Measurements from ENCODE around the gene LIMCH1.
"Not testable (repeated sequence)": the region's sequence is repeated elsewhere in the genome, so short reads cannot be mapped to it uniquely, and the experiment has no call there.

Gene LIMCH1

DNA sequence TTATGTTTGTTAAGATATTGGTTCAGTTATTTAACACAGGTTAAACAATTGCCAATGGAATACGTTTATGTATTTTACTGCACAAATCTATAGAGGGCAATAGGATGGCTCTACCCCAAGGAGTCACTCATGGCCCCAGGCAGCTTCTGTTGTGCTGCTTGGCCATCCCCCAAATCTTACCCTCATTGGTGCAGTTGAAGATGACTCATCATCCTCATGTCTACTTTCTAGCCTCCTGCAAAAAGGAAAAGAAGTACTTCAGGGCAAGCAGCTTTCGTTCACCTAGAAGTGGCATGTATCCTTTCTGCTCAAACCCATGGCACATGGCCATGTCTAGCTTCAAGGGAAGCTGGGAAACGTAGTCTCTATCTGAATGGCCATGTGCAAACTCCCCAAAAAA is 196.4 kb downstream of the LIMCH1 start:
- peak; percentile 9 for DNase-seq (ENCODE audit: low read depth)
- H3K4me3 ChIP-seq (ENCODE audit: low read depth, low read length), result no peak overlapping the region
- no peak for TF ChIP-seq MYC (IDR thresholded peaks at IDR 0.05; ENCODE audit: low read depth, low read length)
- TF ChIP-seq, protein P1, sequence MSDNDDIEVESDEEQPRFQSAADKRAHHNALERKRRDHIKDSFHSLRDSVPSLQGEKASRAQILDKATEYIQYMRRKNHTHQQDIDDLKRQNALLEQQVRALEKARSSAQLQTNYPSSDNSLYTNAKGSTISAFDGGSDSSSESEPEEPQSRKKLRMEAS (IDR thresholded peaks at IDR 0.05; ENCODE audit: low read depth, low read length), result no peak
- TF ChIP-seq, protein P2, sequence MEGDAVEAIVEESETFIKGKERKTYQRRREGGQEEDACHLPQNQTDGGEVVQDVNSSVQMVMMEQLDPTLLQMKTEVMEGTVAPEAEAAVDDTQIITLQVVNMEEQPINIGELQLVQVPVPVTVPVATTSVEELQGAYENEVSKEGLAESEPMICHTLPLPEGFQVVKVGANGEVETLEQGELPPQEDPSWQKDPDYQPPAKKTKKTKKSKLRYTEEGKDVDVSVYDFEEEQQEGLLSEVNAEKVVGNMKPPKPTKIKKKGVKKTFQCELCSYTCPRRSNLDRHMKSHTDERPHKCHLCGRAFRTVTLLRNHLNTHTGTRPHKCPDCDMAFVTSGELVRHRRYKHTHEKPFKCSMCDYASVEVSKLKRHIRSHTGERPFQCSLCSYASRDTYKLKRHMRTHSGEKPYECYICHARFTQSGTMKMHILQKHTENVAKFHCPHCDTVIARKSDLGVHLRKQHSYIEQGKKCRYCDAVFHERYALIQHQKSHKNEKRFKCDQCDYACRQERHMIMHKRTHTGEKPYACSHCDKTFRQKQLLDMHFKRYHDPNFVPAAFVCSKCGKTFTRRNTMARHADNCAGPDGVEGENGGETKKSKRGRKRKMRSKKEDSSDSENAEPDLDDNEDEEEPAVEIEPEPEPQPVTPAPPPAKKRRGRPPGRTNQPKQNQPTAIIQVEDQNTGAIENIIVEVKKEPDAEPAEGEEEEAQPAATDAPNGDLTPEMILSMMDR (IDR thresholded peaks at IDR 0.05; ENCODE audit: low read depth, low read length), result no peak
- no peak for TF ChIP-seq POLR2A (IDR thresholded peaks at IDR 0.05; ENCODE audit: extremely low read depth, insufficient read length)

GRCh38 chr4:41737491-41737890 is 199.5 kb downstream of the LIMCH1 start:
- not testable (repeated sequence) for DNase-seq (ENCODE audit: low read depth); H3K4me3 ChIP-seq (ENCODE audit: low read depth, low read length)

DNA sequence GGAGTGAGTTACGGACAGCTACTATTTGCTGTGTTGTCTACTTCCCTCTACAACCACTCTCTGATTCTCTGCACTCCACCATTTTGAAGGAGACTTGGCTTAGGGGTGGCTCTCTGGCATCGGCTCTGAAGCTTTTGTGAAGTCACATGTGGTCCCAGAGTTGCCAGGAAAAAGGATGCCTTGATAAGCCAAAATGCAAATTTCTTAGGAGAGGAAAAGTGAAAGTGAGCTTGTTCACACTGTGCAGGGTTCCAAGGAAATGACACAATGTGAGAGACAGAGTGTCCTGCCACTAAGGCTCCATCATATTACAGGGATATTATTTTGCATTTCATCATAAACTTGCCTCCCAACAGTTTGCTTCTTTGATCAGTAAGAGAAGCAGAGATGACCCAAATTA is 203.4 kb downstream of the LIMCH1 start:
- DNase-seq (ENCODE audit: low read depth), result no peak
- no peak for TF ChIP-seq POLR2A (IDR thresholded peaks at IDR 0.05; ENCODE audit: extremely low read depth, insufficient read length)
- TF ChIP-seq, protein P2 (IDR thresholded peaks at IDR 0.05; ENCODE audit: low read depth, low read length), result no peak
- no peak overlapping the region for H3K4me3 ChIP-seq (ENCODE audit: low read depth, low read length)

DNA sequence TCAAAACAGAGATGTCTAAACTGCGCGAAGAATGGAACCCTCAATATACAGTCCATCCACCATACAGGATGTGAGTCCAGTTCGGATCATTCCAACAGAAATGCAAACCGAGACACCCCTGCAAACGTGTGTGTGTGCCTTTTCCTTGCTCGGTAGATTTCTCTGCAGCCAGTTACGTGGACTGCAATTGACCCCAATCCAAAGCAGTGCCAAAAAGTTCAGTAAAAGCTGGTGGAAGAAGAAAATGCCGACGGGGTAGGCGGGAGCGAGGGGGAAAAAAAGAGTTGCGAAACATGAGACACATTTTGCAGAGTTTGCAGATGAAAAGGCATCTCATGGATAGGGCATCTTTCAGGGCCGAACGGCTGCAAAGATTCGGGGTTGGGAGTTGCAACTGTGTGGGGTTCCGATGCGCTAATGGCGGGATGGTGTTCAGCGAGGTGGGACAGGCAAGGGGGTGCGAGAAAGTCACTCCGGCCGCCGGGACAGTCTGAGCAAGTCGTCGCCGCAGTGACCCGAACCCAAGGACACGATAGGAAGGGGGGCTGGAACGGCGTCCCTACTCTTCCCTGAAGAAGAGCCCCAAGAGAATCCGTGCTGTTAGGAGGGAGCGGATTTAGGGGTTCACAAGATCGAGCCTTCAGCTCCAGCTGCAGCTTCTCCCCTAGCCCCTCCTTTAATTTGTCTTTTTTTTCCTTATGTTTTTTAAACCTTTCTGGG is 206.8 kb downstream of the LIMCH1 start:
- DNase-seq (ENCODE audit: low read depth), result no peak
- TF ChIP-seq, protein P1 (IDR thresholded peaks at IDR 0.05; ENCODE audit: low read depth, low read length), result no peak
- TF ChIP-seq, protein P2 (IDR thresholded peaks at IDR 0.05; ENCODE audit: low read depth, low read length), result no peak
- TF ChIP-seq POLR2A (IDR thresholded peaks at IDR 0.05; ENCODE audit: extremely low read depth, insufficient read length) (no peak), MYC (IDR thresholded peaks at IDR 0.05; ENCODE audit: low read depth, low read length) (no peak)
- H3K4me3 ChIP-seq (ENCODE audit: low read depth, low read length), result no peak overlapping the region

- no peak overlapping the region for H3K4me3 ChIP-seq (ENCODE audit: low read depth, low read length)
- no peak for DNase-seq (ENCODE audit: low read depth)
- TF ChIP-seq MYC (IDR thresholded peaks at IDR 0.05; ENCODE audit: low read depth, low read length) (no peak), POLR2A (IDR thresholded peaks at IDR 0.05; ENCODE audit: extremely low read depth, insufficient read length) (no peak)
- TF ChIP-seq, protein P2 (IDR thresholded peaks at IDR 0.05; ENCODE audit: low read depth, low read length), result no peak
- TF ChIP-seq, protein P1 (IDR thresholded peaks at IDR 0.05; ENCODE audit: low read depth, low read length), result no peak
Measured at GRCh38 chr4:41745292-41746024, 207.5 kb downstream of the LIMCH1 start.

DNA sequence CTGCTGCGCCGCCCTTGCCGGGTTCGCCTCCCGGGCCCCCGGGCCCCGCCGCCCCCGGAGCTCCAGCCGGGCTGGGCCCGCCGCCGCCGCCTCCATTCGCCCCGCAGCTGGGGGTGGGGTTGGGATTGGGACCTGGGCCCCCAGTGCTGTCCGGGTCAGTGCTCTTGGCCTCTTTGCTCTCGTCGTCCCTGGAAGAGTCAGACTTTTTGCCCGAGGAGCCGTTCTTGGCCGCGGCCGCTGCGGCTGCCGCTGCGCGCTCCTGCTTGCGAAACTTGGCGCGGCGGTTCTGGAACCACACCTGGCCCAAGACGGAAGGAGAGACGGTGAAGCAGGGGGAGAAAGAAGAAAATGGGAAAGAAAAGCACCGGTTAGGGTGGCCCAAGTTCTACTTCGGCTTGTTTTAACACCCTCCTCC is 208.1 kb downstream of the LIMCH1 start:
- H3K4me3 ChIP-seq (ENCODE audit: low read depth, low read length), result no peak overlapping the region
- no peak for DNase-seq (ENCODE audit: low read depth)
- TF ChIP-seq, protein P2 (IDR thresholded peaks at IDR 0.05; ENCODE audit: low read depth, low read length), result no peak
- TF ChIP-seq, protein P1 (IDR thresholded peaks at IDR 0.05; ENCODE audit: low read depth, low read length), result no peak
- no peak for TF ChIP-seq POLR2A (IDR thresholded peaks at IDR 0.05; ENCODE audit: extremely low read depth, insufficient read length)
- no peak for TF ChIP-seq MYC (IDR thresholded peaks at IDR 0.05; ENCODE audit: low read depth, low read length)

All from NB4 (cell line).